ENCODE measurements around the gene ANKRD30B.
"Not testable (repeated sequence)": the region's sequence is repeated elsewhere in the genome, so short reads cannot be mapped to it uniquely, and the experiment has no call there.

Gene ANKRD30B

DNA sequence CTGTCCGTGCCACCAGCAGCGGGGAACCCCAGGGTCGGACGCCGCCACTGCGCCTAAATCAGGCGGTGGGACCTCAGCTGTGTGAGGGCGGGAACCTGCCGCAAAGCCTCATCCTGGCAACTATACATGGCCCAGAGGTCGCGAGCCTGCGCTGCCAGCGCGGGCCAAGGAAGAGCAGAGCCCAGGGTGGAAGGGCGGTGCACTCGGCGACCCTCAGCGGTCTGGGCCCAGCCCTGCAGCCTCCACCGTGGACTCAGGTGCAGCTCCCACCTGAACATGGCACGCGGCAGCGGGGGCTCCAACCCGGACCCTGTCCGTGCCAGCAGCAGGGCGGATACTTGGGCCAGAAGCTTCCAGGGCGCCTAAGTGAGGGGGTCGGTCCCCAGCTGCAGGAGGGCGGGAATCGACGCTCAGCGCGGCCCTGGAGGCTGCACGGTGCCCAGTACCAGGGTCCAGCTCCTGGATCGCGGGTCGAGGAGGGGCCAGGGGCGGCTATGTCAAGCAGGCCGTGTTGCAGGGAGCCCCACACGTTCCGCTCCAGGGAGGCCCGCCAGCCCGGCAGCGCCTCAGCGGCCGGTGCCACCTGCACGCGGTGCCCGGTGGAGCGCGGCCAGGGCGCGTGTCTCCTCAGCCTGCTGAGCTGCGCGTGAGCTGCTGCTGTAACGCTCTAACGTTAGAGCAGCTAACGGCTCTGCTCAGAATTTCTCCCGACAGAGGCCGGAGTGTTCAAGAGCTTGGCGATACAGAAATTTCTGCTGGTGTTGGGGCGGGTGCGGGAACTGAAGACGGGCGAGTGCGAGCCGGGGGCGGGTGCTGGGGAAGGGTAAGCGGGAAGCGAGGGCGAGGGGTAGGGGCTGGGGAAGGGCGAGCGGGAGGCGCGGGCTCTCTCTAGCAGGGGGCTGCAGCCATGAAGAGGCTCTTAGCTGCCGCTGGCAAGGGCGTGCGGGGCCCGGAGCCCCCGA lies at the start of gene ANKRD30B:
TSS of gene ANKRD30B (plus strand) at position 660 of the 962 bp plus-strand sequence. CDS start at position 908, 248 bp downstream.
- no peak for DNase-seq

DNA sequence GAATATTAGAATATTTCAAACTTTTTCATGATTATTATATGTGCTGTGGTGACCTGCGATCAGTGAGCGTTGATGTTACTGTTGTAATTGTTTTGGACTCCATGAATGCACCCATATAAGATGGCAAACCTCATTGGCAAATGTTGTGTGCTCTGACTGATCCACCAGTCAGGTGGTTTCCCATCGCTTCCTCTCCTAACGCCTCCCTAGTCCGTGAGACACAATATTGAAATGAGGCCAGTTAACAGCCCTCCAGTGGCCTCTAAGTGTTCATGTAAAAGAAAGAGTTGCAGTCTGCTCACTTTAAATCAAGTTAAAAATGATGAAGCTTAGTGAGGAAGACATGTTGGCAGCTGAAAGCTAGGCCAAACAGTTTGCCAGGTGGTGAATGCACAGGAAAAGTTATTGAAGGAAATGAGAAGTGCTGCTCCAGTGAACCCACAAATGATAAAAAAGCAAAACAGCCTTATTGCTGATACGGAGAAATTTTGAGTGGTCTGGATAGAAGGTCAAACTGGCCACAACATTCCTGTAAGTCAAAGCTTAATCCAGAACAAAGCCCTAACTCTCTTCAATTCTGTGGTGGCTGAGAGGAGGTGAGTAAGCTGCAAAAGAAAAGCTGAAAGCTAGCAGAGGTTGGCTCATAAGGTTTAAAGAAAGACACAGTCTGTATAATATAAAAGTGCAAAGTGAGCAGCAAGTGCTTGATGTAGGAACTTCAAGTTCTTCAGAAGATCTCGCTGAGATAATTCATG lies 46.5 kb upstream of the ANKRD30B start:
- not testable (repeated sequence) for DNase-seq

DNA sequence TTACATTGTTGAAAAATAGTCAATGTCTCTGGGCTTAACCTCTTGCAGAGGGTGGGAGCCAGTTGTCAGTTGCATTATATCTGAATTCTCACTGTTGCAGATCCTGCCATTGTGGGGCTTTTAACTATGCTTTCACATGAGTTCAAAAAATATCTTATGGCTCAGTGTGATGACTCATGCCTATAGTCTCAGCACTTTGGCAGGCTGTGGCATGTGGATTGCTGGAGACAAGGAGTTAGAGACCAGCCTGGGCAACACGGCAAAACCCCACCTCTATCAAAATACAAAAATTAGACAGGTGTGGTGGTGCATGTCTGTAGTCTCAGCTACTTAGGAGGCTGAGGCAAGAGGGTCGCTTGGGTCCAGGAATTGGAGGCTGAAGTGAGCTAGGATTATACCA lies 38.2 kb upstream of the ANKRD30B start:
- DNase-seq = not testable (repeated sequence)

GRCh38 chr18:14721569-14721968 lies 26.4 kb upstream of the ANKRD30B start:
- DNase-seq = not testable (repeated sequence)

DNA sequence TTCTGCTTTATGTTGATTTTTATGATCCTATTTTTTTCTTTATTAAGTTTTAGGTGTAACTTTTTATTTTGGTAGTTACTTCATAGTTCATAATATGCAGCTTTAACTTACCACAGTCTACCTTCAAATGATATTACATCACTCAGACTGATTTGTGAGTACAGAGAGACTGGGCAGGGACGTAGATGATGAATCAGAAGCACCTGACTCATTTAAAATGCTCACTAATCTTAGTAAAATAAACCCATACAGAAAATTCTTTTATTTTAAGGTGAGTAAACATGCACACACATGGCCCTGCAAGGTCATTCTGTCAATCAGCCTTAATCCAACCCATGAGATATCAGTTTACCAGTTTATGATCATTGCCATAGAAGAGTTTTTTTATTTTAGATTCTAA lies 8.9 kb upstream of the ANKRD30B start:
- not testable (repeated sequence) for DNase-seq

DNA sequence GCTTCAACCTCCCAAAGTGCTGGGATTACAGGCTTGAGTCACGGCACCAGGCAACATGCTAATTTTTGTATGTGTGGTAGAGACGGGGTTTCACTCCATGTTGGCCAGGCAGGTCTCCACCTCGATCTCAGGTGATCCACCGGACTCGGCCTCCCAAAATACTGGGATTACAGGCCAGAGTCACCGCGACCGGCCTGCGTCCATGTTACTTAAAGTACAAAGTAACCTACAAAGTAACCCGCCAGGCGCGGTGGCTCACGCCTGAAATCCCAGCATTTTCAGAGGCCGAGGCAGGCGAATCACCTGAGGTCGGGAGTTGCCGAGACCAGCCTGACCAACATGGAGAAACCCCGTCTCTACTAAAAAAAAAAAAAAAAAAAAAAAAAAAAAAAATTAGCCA lies 1.1 kb upstream of the ANKRD30B start:
- DNase-seq = no peak

GRCh38 chr18:14748496-14748895 lies 524 bp downstream of the ANKRD30B start:
- no peak for DNase-seq

DNA sequence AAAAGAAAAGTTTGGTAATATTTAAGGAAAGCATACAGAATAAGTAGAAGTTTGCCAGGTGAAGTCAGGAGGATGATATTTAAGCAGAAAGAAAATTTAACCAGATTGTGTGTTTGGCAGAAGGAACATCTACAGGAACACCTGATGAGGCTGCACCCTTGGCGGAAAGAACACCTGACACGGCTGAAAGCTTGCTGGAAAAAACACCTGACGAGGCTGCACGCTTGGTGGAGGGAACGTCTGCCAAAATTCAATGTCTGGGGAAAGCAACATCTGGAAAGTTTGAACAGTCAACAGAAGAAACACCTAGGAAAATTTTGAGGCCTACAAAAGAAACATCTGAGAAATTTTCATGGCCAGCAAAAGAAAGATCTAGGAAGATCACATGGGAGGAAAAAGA lies 15.6 kb downstream of the ANKRD30B start:
- not testable (repeated sequence) for DNase-seq

DNA sequence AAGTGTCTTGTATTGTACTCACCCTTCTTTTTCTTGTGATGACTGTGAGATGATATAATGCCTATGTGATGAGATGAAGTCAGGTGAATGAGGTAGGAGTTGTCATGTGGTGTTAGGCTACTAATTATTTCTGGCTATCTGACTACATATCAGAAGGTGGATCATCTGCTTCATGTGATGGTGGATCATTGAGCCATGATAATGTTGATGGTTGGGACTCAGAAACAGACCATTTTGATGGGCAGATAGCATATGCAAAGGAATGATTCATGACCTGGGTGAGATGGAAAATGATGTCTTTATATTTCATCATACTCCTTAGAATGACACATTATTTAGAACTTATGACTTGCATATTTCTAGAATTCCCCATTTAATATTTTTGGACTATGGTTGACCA lies 19.5 kb downstream of the ANKRD30B start:
- DNase-seq = no peak

DNA sequence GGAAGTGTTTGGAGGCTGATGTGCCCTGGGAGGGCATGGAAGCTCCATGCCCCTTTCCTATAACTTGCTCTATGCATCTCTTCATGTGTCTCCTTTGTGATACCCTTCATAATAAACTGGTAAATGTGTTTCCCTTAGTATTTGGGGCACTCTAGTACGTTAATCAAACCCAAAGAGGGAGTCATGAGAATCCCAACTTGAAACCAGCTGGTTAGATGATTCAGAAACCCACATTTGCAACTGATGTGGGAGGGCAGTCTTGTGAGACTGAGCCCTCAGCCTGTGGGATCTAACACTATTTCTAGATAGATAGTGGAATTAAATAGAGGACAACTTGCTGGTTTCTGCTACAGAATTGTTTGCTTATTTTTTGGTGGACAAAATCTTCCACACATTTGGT lies 20.3 kb downstream of the ANKRD30B start:
- no peak for DNase-seq

DNA sequence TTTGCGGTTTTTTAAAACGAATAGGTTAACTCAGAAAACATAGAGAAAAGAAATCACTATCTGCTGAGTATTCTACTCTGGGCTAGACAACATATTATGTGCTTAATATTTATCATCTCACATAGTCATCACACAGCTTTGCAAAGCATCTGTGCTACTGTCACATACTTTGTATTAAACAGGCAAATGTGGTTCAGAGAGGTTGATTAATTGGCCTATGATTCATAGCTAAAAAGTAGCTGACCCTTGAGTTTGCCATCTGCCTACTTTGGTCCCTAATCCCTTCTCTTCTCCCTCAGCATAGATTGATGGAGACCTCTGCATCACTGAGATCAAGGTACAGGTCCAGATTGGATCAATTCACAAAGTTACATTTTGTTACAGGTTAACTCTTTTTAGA lies 21.4 kb downstream of the ANKRD30B start:
- no peak for DNase-seq

DNA sequence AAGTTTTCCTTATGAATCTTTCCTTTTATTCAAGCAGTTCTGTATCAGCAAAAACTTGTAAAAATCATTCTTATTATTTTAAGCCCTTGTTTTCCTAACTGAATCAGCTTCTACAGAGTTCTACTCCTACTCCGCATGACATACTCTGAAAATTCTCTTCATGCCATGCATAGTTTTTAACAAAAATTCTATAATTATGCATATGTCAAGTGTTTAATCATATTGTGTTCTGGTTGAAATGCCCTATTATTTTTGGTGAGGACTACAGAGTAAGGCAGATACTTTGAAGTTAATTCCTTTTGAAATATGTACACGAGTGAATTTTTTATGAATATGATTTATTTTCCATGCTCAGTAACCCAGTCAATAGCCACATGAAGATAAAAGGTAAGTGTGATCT lies 28.8 kb downstream of the ANKRD30B start:
- no peak for DNase-seq

- DNase-seq = no peak
Observed at GRCh38 chr18:14781671-14782070, 33.7 kb downstream of the ANKRD30B start.

DNA sequence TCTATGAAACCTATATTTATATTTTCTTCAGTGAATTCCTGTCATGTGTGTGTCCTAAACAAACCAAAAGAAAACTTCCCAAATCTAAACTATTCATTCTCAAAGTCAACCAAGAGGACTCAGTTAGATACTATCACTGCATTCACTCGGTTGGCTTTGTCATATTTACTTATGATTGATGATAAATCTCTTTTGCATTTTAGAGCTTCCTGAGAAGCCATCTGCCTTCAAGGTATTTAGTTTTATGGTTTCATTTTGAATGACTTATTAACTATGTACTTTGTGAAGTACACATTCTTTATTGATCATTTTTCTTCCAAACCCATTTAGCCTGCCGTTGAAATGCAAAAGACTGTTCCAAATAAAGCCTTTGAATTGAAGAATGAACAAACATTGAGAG lies 36.2 kb downstream of the ANKRD30B start:
- DNase-seq = no peak

DNA sequence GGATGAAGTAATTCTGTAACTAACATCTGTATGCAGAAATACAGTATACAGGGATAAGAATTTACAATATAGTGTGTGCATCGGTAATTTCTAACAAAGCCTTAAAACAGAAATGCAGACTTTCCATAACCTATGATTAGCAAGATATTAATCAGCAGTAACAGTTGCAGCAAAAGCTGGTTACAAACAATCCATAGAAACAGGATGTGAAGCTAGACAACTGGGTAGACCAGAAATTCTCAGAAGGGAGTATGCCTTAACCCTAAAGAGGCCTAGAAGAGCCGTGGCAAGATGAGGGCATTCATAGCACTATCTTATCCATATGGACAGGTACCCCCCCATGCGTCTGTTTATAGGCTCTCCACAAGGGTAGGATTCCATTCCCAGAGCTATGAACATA lies 48.9 kb downstream of the ANKRD30B start:
- DNase-seq = not testable (repeated sequence)

DNA sequence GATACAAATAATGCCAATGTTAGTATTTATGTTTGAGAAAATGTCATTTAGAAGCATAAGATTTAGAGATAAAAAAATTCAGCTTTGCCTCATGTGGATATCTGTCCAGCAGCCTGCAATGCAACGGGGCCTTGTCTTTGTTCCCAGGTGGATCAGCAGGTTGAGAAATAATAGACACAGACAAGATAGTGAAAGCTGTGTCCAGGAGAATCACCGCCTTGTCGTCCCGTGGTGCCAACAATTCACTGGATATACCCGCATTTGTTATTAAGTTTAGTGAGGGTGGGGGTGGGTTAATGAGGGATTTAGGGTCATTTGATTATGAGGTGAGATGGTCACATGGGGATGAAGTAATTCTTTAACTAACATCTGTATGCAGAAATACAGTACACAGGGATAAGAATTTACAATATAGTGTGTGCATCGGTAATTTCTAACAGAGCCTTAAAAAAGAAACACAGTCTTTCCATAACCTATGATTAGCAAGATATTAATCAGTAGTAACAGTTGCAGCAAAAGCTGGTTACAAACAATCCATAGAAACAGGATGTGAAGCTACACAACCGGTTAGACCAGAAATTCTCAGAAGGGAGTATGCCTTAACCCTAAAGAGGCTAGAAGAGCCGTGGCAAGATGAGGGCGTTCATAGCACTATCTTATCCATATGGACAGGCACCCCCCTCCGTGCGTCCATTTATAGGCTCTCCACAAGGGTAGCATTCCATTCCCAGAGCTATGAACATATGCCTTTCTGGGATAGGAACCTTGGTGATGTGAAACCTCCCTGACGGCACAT lies 50.2 kb downstream of the ANKRD30B start:
- not testable (repeated sequence) for DNase-seq

DNA sequence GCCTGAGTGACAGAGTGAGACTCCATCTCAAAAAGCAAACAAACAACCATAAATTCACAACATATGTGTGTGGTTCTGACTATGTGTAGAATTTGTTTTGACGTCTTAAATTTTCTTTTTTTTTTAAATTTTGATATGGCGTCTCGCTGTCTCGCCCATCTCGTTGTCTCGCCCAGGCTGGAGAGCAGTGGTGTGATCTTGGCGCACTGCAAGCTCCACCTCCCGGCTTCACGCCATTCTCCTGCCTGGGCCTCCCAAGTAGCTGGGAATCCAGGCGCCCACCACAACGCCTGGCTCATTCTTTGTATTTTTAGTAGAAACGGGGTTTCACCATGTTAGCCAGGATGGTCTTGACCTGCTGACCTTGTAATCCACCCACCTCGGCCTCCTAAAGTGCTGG lies 63.1 kb downstream of the ANKRD30B start:
- not testable (repeated sequence) for DNase-seq

DNA sequence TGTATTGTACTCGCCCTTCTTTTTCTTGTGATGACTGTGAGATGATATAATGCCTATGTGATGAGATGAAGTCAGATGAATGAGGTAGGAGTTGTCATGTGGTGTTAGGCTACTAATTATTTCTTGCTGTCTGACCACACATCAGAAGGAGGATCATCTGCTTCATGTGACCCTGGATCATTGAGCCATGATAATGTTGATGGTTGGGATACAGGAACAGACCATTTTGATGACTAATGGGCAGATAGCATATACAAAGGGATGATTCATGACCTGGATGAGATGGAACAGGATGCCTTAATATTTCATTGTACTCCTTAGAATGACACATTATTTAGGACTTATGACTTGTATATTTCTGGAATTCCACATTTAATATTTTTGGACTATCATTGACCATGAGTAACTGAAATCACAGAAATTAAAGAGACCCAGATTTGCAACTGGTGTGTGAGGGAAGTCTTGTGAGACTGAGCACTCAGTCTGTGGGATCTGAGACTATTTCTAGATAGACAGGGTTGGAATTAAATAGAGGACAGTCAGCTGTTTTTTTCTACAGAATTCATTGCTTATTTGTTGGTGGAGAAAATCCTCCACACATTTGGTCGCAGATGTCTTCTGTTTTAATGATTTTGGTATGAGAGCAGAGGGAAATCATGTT lies 79.1 kb downstream of the ANKRD30B start:
- peak; percentile 3 for DNase-seq

GRCh38 chr18:14841607-14842006 lies 93.6 kb downstream of the ANKRD30B start:
- not testable (repeated sequence) for DNase-seq

- DNase-seq = not testable (repeated sequence)
Observed at GRCh38 chr18:14851533-14851932, 103.6 kb downstream of the ANKRD30B start.

DNA sequence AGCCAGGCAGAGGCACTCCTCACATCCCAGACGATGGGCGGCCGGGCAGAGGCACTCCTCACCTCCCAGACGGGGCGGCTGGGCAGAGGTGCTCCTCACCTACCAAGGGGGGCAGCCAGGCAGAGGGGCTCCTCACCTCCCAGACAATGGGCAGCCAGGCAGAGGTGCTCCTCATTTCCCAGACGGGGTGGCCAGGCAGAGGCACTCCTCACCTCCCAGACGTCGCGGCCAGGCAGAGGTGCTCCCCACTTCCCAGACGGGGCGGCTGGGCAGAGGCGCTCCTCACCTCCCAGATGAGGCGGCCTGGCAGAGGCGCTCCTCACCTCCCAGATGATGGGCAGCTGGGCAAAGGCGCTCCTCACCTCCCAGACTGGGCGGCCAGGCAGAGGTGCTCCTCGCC lies 107.7 kb downstream of the ANKRD30B start:
- DNase-seq = not testable (repeated sequence)

GRCh38 chr18:14856256-14856655 lies 108.3 kb downstream of the ANKRD30B start:
- not testable (repeated sequence) for DNase-seq
